Tibial nerve (tissue), 4 donors: ENCODE measurements around the gene PRTFDC1.

Source experiments
- EP300 ChIP-seq, 2 donors: sonication (generic); formaldehyde crosslinking; IDR thresholded peaks; one replicate each; pipeline ENCODE4 v1.6.1; 2017; ENCODE audit warnings: antibody characterized with exemption in 2 of 2, mild to moderate bottlenecking in 1 of 2
- POLR2A ChIP-seq, 2 donors: fragments of 450-650 bp; IDR thresholded peaks; one replicate each; pipeline ENCODE4 v1.6.1; 2017; ENCODE audit warnings: antibody characterized with exemption in 2 of 2, mild to moderate bottlenecking in 2 of 2, moderate library complexity in 2 of 2
- TF ChIP-seq, protein P1 (sequence below), 5 experiments: fragments of 200-600 bp in 3 of 5; fragments of 450-650 bp in 2 of 5; sonication (generic) in 3 of 5; IDR thresholded peaks; one replicate each; pipeline ENCODE4 v1.5.1; 2016 to 2019; ENCODE audit warnings: antibody characterized with exemption in 5 of 5, mild to moderate bottlenecking in 3 of 5, moderate library complexity in 2 of 5

DNA sequence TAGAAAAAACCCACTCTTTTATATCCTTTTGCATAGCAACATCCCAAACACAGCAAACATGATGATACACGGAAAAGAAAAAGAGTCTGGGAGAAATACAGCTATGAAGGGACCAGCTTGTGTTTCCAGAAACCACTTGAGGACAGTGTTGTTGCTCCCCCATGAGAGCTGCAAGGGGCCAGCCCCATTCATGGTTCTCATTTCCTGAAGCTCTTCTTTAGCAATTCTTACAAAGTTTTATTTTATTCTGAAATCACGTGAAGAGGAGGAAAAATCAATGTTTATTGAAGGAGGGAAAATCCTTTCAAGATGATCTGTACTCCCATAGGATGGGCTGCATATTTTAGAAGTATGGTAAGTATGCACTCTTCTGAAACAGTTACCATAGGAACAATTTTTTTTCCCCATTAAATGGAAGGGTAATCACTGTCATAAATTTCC, 17.5 kb upstream of the PRTFDC1 start:
- TF ChIP-seq, protein P1, sequence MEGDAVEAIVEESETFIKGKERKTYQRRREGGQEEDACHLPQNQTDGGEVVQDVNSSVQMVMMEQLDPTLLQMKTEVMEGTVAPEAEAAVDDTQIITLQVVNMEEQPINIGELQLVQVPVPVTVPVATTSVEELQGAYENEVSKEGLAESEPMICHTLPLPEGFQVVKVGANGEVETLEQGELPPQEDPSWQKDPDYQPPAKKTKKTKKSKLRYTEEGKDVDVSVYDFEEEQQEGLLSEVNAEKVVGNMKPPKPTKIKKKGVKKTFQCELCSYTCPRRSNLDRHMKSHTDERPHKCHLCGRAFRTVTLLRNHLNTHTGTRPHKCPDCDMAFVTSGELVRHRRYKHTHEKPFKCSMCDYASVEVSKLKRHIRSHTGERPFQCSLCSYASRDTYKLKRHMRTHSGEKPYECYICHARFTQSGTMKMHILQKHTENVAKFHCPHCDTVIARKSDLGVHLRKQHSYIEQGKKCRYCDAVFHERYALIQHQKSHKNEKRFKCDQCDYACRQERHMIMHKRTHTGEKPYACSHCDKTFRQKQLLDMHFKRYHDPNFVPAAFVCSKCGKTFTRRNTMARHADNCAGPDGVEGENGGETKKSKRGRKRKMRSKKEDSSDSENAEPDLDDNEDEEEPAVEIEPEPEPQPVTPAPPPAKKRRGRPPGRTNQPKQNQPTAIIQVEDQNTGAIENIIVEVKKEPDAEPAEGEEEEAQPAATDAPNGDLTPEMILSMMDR (IDR thresholded peaks at IDR 0.05): no peak
- no peak for TF ChIP-seq POLR2A (IDR thresholded peaks at IDR 0.05)
- no peak for TF ChIP-seq EP300 (IDR thresholded peaks at IDR 0.05)
